IMR-90 (cell line): ENCODE data around the gene SORL1.

ENCODE experiments used
- BHLHE40 ChIP-seq: fragments of 150-350 bp; IDR thresholded peaks from 2 replicates; pipeline ENCODE4 v1.6.1; 2016; ENCODE audit warnings: mild to moderate bottlenecking, low read depth, low read length
- CEBPB ChIP-seq: IDR thresholded peaks from 2 replicates; pipeline ENCODE4 v1.6.1; 2012; ENCODE audit warnings: low read depth, low read length, improper control_type of control experiment
- CHD1 ChIP-seq: IDR thresholded peaks from 2 replicates; pipeline ENCODE4 v1.6.1; 2012; ENCODE audit warnings: low read depth, low read length, improper control_type of control experiment
- FOS ChIP-seq: fragments of 150-350 bp; IDR thresholded peaks from 2 replicates; pipeline ENCODE4 v1.6.1; 2016; ENCODE audit warnings: low read depth, low read length
- MAFK ChIP-seq: IDR thresholded peaks from 2 replicates; pipeline ENCODE4 v1.6.1; 2012; ENCODE audit warnings: low read depth, low read length, improper control_type of control experiment
- MAZ ChIP-seq: IDR thresholded peaks from 2 replicates; pipeline ENCODE4 v1.6.1; 2012; ENCODE audit warnings: low read depth, mild to moderate bottlenecking, low read length, improper control_type of control experiment, moderate library complexity, borderline replicate concordance
- NFE2L2 ChIP-seq: fragments of 150-350 bp; IDR thresholded peaks from 2 replicates; pipeline ENCODE4 v1.6.1; 2016; ENCODE audit warnings: low read depth, mild to moderate bottlenecking, low read length
- POLR2A ChIP-seq: IDR thresholded peaks from 2 replicates; pipeline ENCODE4 v1.6.1; 2012; ENCODE audit warnings: mild to moderate bottlenecking, low read depth, low read length
- RAD21 ChIP-seq: IDR thresholded peaks from 2 replicates; pipeline ENCODE4 v1.6.1; 2012; ENCODE audit warnings: low read length, improper control_type of control experiment
- RCOR1 ChIP-seq: IDR thresholded peaks from 2 replicates; pipeline ENCODE4 v1.6.1; 2012; ENCODE audit warnings: mild to moderate bottlenecking, low read length, improper control_type of control experiment; ENCODE audit not compliant: insufficient replicate concordance
- RFX5 ChIP-seq: IDR thresholded peaks from 2 replicates; pipeline ENCODE4 v1.8.0; 2012; ENCODE audit warnings: low read depth, mild to moderate bottlenecking, low read length, moderate library complexity
- SMC3 ChIP-seq: fragments of 150-350 bp; IDR thresholded peaks from 2 replicates; pipeline ENCODE4 v1.6.1; 2016; ENCODE audit warnings: low read depth, mild to moderate bottlenecking, antibody characterized with exemption, low read length, moderate library complexity
- TF ChIP-seq, protein P1 (sequence below): conservative IDR thresholded peaks from 2 replicates; pipeline ENCODE4 v1.5.1; 2012; ENCODE audit warnings: mild to moderate bottlenecking, low read depth, low read length, improper control_type of control experiment
- TF ChIP-seq, protein P2 (sequence below): fragments of 150-350 bp; IDR thresholded peaks from 2 replicates; pipeline ENCODE4 v1.6.1; 2017; ENCODE audit warnings: mild to moderate bottlenecking, antibody characterized with exemption, low read length, low read depth

DNA sequence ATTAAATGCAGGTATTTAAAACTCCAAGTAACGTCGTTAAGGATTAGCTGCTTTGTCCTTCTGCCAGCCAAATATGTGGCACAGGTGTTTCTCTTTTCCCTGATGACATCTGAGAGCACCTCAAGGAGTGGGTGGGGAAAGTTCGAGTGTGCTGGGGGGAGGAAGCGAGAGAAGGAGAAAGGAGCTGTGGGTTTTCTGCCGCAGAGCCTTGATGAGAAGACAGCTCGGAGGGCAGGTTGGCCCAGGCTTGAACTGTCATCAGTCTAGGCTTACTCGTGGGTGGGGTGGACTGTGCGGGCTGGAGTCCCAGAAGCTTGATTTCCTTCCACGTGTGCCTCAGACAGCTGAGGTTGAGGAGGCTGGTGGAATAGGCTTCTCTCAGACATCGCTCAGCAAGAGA is 15.9 kb downstream of the SORL1 start:
- TF ChIP-seq, protein P1, sequence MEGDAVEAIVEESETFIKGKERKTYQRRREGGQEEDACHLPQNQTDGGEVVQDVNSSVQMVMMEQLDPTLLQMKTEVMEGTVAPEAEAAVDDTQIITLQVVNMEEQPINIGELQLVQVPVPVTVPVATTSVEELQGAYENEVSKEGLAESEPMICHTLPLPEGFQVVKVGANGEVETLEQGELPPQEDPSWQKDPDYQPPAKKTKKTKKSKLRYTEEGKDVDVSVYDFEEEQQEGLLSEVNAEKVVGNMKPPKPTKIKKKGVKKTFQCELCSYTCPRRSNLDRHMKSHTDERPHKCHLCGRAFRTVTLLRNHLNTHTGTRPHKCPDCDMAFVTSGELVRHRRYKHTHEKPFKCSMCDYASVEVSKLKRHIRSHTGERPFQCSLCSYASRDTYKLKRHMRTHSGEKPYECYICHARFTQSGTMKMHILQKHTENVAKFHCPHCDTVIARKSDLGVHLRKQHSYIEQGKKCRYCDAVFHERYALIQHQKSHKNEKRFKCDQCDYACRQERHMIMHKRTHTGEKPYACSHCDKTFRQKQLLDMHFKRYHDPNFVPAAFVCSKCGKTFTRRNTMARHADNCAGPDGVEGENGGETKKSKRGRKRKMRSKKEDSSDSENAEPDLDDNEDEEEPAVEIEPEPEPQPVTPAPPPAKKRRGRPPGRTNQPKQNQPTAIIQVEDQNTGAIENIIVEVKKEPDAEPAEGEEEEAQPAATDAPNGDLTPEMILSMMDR = no peak
- no peak for TF ChIP-seq RAD21
- no peak for TF ChIP-seq CEBPB
- no peak for TF ChIP-seq SMC3
- no peak for TF ChIP-seq POLR2A
- no peak for TF ChIP-seq RCOR1
- no peak for TF ChIP-seq MAZ
- TF ChIP-seq, protein P2, sequence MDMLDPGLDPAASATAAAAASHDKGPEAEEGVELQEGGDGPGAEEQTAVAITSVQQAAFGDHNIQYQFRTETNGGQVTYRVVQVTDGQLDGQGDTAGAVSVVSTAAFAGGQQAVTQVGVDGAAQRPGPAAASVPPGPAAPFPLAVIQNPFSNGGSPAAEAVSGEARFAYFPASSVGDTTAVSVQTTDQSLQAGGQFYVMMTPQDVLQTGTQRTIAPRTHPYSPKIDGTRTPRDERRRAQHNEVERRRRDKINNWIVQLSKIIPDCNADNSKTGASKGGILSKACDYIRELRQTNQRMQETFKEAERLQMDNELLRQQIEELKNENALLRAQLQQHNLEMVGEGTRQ = no peak
- no peak for TF ChIP-seq BHLHE40
- no peak for TF ChIP-seq MAFK
- no peak for TF ChIP-seq FOS
- TF ChIP-seq CHD1 = no peak
- TF ChIP-seq RFX5 = no peak
- no peak for TF ChIP-seq NFE2L2
